Nephron (organoid): ENCODE results near the gene KIAA0232.

ENCODE experiments used
- H3K27ac Mint-ChIP-seq, 3 experiments: 2 replicates each; pipeline ENCODE4 v1.8.0; 2020; ENCODE audit warnings: mixed read lengths in 3 of 3, mild to moderate bottlenecking in 2 of 3, moderate library complexity in 1 of 3
- H3K27me3 Mint-ChIP-seq: 2 replicates; pipeline ENCODE4 v1.8.0; 2021; ENCODE audit warnings: low read depth, mild to moderate bottlenecking, moderate library complexity, mixed read lengths
- H3K36me3 Mint-ChIP-seq: 2 replicates; pipeline ENCODE4 v1.8.0; 2020; ENCODE audit warnings: low read depth, mixed read lengths
- H3K4me1 Mint-ChIP-seq: 2 replicates; pipeline ENCODE4 v1.8.0; 2020; ENCODE audit warnings: mixed read lengths
- H3K4me3 Mint-ChIP-seq, 3 experiments: 2 replicates each; pipeline ENCODE4 v1.8.0; 2020; ENCODE audit warnings: mild to moderate bottlenecking in 3 of 3, mixed read lengths in 3 of 3, moderate library complexity in 2 of 3
- H3K9me3 Mint-ChIP-seq: 2 replicates; pipeline ENCODE4 v1.8.0; 2020; ENCODE audit warnings: mixed read lengths
- CTCF ChIP-seq, 3 experiments: fragments of 200-600 bp; sonication (generic); IDR thresholded peaks; one replicate each; pipeline ENCODE4 v1.5.0; 2021; ENCODE audit warnings: antibody characterized with exemption in 3 of 3; ENCODE audit not compliant: unreplicated experiment in 3 of 3

The KIAA0232 gene

GRCh38 chr4:6885953-6886557, 103.5 kb downstream of the KIAA0232 start:
- H3K4me1 Mint-ChIP-seq = peaks cover 5% of the 10 kb centered on the region
- no peak overlapping the region for H3K4me3 Mint-ChIP-seq
- peaks cover 6% of the 10 kb centered on the region for H3K9me3 Mint-ChIP-seq
- H3K27ac Mint-ChIP-seq = peak overlapping the region in 1 of 3 experiments; percentile 26
- no peak for TF ChIP-seq CTCF (IDR thresholded peaks at IDR 0.05; ENCODE audit: unreplicated experiment in 3 of 3)
- H3K36me3 Mint-ChIP-seq = peaks cover 28% of the 10 kb centered on the region
- H3K27me3 Mint-ChIP-seq = no peaks in the 10 kb centered on the region

GRCh38 chr4:6886886-6887285, 104.4 kb downstream of the KIAA0232 start:
- no peak for TF ChIP-seq CTCF (IDR thresholded peaks at IDR 0.05; ENCODE audit: unreplicated experiment in 3 of 3)
- H3K4me1 Mint-ChIP-seq = peaks cover 9% of the 10 kb centered on the region
- no peak overlapping the region for H3K27ac Mint-ChIP-seq
- H3K27me3 Mint-ChIP-seq = no peaks in the 10 kb centered on the region
- H3K36me3 Mint-ChIP-seq = peaks cover 24% of the 10 kb centered on the region
- H3K9me3 Mint-ChIP-seq = peaks cover 10% of the 10 kb centered on the region
- no peak overlapping the region for H3K4me3 Mint-ChIP-seq

DNA sequence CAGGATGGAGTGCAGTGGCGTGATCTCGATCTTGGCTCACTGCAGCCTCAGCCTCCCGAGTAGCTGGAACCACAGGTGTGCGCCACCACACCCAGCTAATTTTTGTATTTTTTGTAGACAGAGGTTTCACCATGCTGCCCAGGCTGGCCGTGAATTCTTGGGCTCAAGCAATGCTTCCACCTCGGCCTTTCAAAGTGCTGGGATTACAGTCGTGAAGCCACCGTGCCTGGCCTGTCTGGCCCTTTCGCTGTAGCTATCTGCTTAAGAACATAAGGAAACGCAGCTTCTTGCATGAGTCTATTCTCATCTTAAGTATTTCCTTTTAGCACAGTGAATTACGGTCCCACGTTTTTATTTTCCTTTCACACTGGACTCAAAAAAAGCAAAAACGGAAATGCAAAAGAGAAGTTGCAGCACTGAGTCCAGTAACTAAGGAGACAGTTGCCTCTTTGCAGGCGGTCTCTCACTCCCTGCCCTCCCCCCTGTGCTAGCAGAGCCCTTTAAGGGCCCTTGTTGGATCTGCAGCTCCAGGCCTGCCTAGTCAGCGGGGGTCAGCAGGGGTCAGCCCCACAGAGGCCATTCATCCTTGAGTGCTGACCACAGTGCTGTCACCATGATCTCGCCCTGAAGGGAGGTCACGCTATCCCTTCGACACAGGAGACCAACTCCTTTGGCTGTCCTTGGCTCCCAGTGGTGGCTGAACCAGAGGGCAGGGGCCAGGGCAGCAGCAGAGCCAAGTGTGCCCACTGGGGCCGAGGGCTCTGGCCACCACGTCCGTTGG, 105.3 kb downstream of the KIAA0232 start:
- H3K27ac Mint-ChIP-seq = no peak overlapping the region
- no peaks in the 10 kb centered on the region for H3K27me3 Mint-ChIP-seq
- H3K9me3 Mint-ChIP-seq = peaks cover 11% of the 10 kb centered on the region
- TF ChIP-seq CTCF (IDR thresholded peaks at IDR 0.05; ENCODE audit: unreplicated experiment in 3 of 3) = no peak
- H3K36me3 Mint-ChIP-seq = peaks cover 17% of the 10 kb centered on the region
- peaks cover 18% of the 10 kb centered on the region for H3K4me1 Mint-ChIP-seq
- no peak overlapping the region for H3K4me3 Mint-ChIP-seq

GRCh38 chr4:6888506-6889071, 106.1 kb downstream of the KIAA0232 start:
- H3K4me3 Mint-ChIP-seq = no peak overlapping the region
- peaks cover 10% of the 10 kb centered on the region for H3K36me3 Mint-ChIP-seq
- TF ChIP-seq CTCF (IDR thresholded peaks at IDR 0.05; ENCODE audit: unreplicated experiment in 3 of 3) = no peak
- H3K4me1 Mint-ChIP-seq = peaks cover 23% of the 10 kb centered on the region
- no peaks in the 10 kb centered on the region for H3K27me3 Mint-ChIP-seq
- no peak overlapping the region for H3K27ac Mint-ChIP-seq
- peaks cover 11% of the 10 kb centered on the region for H3K9me3 Mint-ChIP-seq

GRCh38 chr4:6889101-6889735, 106.7 kb downstream of the KIAA0232 start:
- Mint-ChIP-seq H3K27ac (no peak overlapping the region), H3K4me3 (no peak overlapping the region), H3K4me1 (peaks cover 27% of the 10 kb centered on the region), H3K9me3 (peaks cover 11% of the 10 kb centered on the region), H3K27me3 (no peaks in the 10 kb centered on the region), H3K36me3 (peaks cover 10% of the 10 kb centered on the region)
- no peak for TF ChIP-seq CTCF (IDR thresholded peaks at IDR 0.05; ENCODE audit: unreplicated experiment in 3 of 3)
